GM12874 (cell line): ENCODE data around the gene LIPH.

Experiments used
- CTCF ChIP-seq: IDR thresholded peaks from 2 replicates; pipeline ENCODE4 v1.5.1; 2011; ENCODE audit warnings: low read depth, mild to moderate bottlenecking, control low read depth, low read length, moderate library complexity; ENCODE audit not compliant: insufficient read depth

LIPH gene

DNA sequence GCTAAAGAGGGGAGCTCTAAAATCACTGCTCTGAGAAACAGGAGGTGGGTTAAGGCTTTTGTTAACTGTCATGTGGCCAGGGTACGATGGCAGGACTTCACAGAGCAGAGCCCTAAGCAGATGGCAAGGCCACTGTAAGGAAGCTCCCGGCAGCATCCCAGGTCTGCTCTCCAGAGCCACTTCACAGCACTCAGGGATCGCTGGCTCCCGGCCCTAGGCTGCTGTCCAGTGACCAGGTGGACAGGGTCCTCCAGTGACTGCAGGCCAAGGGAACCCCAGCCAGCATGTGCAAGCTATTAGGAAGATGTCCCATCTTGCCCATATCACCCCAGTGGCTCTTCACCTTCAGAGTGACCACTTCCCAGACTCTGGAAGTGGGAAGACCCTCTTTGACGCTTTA, 63.9 kb downstream of the LIPH start:
- TF ChIP-seq CTCF: no peak

- TF ChIP-seq CTCF: no peak
Observed at GRCh38 chr3:185486394-185486793, 66.0 kb downstream of the LIPH start.

DNA sequence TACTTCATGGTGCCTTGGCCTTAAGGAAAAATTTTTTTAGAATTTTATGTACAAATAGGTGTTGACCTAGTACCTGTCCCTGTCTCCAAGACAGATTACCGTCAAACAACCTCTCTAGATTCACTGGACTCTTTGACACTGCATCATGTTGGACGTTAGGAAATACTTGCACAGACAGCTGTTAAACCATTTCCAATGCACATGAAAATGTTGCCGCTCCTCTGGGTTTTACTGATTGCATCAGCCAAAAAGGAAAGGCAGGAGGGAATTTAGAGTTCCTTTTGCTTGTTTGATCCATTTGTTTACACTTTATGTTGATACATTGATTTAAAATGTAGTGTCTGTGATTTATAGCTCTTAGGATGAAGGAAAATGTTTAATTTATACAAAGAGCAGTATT, 68.1 kb downstream of the LIPH start:
- TF ChIP-seq CTCF: no peak

DNA sequence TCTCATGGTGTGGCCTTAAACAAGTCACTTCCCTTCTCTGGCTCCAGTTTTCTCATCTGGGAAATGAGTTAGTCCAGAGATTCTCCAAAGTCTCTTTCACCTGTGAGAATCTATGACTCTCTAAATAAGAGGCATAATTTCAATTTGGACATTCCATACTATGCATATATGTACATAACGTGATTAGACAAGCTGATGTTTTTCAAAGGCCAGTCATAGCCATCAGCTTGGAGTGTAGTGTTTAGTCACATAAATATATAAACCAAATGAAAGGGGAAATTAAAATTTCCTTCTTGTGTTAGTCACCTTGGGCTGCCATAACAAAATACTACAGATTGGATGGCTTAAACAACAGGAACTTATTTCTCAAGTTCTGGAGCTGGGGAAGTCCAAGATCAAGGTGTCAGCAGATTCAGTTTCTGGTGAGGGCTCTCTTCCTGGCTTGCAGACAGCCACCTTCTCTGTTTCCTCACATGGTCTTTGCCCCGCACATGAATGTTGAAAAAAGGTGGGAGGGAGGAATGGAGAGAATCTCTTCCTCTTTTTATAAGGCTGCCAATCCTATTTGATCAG, 72.9 kb downstream of the LIPH start:
- TF ChIP-seq CTCF: no peak

- TF ChIP-seq CTCF: no peak
Observed at GRCh38 chr3:185477316-185477715, 75.1 kb downstream of the LIPH start.

DNA sequence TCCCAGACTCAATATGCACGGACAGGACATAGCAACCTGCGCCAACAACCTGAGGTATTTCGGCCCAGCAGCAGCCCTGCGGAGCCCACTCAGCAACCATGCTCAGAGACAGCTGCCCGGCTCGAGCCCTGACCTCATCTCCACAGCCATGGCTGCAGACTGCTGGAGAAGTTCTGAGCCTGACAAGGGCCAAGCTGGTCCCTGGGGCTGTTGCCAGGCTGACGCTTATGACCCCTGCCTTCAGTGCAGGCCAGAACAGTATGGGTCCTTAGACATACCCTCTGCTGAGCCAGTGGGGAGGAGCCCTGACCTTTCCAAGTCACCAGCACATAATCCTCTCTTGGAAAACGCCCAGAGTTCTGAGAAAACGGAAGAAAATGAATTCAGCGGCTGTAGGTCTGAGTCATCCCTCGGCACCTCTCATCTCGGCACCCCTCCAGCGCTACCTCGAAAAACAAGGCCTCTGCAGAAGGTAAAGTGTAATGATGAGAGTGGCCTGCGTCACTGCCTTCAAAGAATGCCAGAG, 79.0 kb downstream of the LIPH start:
- no peak for TF ChIP-seq CTCF

GRCh38 chr3:185470323-185470722, 82.1 kb downstream of the LIPH start:
- no peak for TF ChIP-seq CTCF

DNA sequence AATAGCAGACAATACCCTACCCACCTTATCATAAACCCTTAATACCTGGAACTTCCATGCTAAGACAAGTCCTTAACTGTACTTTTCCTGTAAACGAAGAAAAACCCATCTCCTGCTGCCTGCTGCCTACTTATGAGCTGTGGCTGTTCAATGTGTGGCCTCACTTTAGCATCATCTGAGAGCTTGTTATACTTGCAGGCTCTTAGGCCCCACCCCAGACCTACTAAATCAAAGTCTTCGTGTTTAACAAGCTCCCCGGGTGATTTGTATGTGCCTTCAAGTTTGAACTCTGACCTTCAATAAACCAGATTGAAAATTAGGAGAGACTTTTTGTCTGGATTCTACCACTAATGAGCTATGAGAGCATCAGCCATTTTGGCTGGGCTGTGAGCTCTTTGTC, 82.8 kb downstream of the LIPH start:
- TF ChIP-seq CTCF: no peak
